ENCODE data around the gene KCTD7.
A peak's percentile ranks its signal among the peaks of the same experiment; 100 is the strongest.
"Not testable (repeated sequence)": the region's sequence is repeated elsewhere in the genome, so short reads cannot be mapped to it uniquely, and the experiment has no call there.

The KCTD7 gene

DNA sequence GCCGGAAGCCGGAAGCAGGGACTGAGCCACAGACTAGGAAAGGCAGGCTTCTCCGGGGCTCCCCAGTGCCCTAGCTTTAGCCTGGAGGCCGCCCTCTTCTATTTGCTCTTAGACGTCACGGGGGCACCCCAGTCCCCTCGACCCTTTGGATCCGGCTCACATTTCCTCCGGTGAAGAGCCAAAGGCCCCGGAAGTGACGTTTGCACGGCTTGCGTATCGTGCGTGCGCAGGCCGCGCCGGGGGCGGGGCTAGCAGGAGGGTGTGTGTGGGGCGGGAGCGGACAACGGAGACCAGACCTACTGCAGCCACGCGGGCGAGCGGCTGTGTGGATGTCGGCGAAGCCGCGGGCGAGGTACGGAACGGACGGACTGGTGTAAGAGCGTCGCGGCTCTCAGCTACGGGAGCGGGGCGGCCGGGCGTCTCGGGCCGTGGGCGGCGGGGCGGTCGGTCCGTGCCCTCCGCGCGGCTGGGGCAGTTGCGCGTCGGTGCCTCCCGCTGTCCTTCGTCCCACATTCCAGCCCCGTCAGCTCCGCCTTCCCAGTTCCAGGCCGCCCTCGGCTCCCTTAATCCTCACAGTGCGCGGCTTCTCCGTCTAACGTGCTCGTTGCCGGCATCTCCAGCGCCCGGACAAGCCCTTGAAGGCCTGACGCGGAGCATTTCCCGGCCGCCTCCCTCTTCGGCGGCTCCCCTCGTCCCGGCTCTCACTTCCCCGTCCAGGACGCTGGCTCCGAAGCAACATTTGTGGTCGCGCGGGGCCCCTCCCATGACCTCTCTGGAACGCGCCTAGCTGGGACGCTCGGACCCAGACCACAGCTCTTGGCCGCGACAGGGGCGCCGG, 25.8 kb downstream of the KCTD7 start:
- peak; percentile 95 for DNase-seq (ENCODE audit: low read depth)

DNA sequence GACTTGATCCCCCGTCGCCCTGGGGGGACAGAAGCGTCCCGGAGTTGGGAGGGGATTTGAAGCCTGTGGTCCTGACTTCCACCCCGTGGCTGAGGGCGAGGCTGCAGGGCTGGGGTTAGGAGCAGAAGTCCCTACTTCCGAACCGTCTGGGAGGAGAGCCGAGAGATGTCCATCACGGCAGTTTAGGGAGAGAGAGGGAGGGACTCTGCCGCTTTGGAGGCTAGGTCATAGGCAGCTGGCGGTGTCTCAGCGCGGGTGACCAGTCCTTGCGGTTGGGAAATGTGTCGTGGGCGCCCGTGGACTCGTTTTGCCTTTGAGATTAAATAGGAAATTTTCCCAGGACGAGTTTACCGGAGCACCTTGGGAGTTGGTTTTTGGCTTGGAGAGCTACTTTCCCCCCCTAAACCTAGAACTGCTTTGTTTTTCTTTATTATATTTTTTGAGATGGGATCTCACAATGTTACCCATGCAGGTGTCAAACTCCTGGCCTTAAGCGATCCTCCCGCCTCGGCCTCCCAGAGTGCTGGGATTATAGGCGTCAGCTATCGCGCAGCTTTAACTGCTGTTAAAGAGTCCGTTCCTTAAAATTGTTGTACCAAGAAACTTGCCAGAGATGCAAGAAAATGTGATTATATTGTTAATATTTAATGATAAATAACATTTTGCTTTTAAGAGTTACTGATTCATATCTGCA, 26.6 kb downstream of the KCTD7 start:
- DNase-seq (ENCODE audit: low read depth), result peak; percentile 20

GRCh38 chr7:66655826-66656485, 27.3 kb downstream of the KCTD7 start:
- DNase-seq (ENCODE audit: low read depth), result peak; percentile 2

DNA sequence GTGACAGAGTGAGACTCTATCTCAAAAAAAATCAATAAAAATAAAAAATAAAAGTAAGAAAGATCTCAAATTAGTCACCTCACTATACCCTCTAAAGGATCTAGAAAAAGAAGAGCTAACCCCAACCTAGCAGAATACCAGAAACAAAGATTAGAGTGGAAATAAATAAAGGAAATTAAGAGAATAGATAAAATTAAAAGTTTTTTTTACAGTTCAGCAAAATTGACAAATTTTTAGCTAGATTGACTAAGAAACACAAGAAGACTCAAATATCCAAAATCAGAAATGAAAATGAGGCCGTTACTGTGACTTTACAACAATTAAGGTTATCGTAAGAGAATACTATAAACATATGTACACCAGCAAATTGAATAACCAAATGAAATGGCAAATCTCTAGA, 29.1 kb downstream of the KCTD7 start:
- no peak for DNase-seq (ENCODE audit: low read depth)

- DNase-seq (ENCODE audit: low read depth), result no peak
Observed at GRCh38 chr7:66662646-66663264, 34.1 kb downstream of the KCTD7 start.

DNA sequence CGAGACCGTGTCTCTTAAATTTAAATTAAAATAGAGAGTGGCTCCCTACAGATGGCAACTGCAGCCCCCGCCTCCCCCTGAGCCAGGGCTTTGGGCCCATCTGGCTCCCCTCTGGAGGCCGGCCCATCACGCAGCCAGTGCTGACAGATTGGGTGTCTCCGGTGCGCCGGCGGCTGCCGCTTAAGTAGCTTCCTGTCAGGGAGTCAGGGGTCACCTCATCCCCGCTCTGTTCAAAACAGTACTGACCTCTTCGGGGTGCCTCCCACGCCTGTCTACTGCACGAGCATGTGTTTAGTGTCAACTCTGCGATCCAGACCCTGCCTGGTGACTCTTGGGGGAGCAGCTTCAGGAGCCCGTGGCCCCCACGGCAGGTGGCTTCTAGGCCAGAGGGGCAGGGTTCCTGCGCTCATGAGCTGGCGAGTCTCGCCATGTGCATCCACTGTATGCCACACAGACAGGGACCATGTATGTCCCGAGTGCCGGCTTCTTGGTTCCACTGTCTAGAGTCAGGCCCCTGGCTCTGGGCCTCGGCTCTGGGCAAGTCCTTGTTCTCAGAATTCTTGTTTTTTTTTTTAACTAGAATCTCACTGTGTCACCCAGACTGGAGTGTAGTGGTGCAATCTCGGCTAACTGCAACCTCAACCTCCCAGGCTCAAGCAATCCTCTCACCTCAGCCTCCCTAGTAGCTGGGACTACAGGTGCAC, 36.1 kb downstream of the KCTD7 start:
- DNase-seq (ENCODE audit: low read depth), result no peak

DNA sequence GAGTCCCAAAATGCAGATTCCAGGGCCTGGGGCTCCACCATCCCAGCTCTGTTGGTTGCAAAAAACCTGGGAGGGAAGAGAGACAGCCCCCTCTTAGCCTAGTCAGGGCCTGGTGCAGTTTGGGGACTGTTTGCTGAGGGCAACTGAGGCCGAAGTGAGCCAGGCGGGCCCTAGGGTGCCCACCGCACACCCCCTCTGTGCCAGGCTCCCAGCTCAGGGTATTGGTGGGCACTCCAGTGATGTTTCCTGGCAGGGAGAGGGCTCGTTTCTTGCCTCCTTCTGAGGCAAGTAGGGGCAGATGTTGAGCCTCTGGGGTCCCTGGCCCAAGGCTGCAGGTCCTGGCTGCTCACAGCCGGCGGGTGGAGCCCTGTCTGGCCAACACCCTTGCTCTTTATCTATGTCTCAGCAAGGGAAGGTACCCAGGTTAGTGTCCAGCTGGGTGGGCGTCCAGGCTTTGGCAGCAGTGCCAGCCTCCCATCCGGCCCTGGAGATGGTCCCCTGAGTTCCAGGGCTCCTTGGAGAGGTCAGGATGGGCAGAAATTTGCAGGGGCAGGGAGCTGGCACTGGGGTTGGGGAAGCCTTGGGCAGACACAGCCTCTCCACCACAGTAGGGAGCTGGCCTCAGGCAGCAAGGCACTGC, 37.8 kb downstream of the KCTD7 start:
- no peak for DNase-seq (ENCODE audit: low read depth)

DNA sequence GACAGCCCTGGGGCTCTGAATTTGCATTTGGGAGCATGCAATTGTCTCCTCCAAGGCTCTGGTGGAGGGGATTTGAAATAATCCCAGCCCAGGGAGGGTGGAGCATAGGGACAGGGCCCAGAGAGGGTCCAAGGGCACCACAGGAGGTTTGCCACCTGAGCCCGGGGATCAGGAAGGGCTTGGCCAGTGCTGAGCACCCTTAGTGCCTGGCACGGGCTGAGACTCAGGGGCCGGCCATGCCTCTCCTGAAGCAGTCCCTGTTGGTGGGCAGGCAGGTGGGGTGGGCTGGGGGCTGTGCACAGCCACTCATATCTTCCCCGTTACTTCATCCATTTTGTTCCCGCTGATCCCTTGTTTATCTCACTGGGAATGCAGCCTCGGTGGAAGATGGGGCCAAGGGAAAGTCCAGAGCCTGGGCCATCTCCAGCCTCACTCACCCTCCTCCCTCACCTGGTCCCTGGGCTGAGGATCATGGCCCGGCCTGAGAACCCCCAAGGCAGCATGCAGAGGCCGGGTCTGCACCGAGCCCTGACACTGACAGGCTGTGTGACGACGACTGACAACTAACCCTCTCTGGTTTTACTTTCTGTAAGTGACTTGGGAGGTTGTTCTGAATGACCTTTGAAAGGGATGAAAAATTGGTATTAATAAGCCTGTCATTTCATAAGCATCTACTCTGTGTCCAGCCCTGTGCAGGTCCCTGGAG, 38.5 kb downstream of the KCTD7 start:
- no peak for DNase-seq (ENCODE audit: low read depth)

DNA sequence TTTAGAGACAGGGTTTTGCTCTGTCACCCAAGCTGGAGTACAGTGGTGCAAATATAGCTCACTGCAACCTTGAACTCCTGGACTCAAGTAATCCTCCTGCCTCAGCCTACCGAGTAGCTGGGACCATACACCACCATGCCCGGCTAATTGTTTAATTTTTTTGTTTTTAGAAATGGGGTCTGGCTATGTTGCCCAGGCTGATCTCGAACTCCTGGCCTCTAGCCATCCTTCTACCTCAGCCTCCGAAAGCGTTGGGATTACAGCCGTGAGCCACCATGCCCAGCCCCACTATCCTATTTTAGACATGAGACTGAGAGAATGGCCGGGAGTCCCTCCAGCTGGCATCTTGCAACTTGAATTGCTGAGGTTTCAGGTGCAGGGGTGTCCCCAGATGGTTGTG, 39.4 kb downstream of the KCTD7 start:
- no peak for DNase-seq (ENCODE audit: low read depth)

- no peak for DNase-seq (ENCODE audit: low read depth)
Observed at GRCh38 chr7:66668677-66669076, 40.0 kb downstream of the KCTD7 start.

DNA sequence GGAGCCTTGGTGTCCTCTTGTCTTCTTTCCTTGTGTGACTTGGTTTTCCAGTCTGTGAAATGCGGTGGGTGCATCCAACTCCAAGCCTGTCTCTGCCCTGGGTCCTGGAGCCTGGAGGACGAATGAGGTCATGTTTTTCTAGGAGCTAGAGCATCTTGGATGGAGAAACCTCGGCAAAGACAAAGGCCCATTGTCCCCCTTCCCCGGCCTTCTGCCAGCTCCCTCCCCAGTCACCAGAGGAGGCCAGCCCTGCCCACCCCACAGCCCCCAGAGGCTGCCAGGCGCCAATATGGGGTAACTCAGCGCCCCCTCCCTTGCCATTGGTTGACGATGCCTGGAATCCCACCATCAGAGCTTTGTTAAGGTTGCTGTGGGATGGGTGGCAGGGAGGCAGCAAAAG, 40.4 kb downstream of the KCTD7 start:
- DNase-seq (ENCODE audit: low read depth), result no peak

GRCh38 chr7:66669496-66669895, 40.8 kb downstream of the KCTD7 start:
- no peak for DNase-seq (ENCODE audit: low read depth)

GRCh38 chr7:66671034-66671433, 42.4 kb downstream of the KCTD7 start:
- DNase-seq (ENCODE audit: low read depth), result no peak

DNA sequence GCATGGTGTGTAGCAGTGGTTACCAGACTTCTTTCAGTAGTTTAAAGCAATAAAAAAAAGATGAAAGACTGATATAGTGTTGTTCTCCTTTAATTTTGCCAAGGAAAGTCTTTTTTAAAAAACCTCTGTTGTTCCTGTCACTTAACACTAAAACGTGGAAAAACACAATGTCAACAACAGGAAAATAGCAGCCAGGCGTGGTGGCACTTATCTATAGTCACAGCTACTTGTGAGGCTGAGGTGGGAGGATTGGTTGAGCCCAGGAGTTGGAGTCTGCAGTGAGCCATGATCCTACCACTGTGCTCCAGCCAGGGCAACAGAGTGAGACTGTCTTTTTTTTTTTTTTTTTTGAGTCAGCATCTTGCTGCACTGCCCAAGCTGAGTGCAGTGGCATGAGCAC, 42.8 kb downstream of the KCTD7 start:
- DNase-seq (ENCODE audit: low read depth), result not testable (repeated sequence)

DNA sequence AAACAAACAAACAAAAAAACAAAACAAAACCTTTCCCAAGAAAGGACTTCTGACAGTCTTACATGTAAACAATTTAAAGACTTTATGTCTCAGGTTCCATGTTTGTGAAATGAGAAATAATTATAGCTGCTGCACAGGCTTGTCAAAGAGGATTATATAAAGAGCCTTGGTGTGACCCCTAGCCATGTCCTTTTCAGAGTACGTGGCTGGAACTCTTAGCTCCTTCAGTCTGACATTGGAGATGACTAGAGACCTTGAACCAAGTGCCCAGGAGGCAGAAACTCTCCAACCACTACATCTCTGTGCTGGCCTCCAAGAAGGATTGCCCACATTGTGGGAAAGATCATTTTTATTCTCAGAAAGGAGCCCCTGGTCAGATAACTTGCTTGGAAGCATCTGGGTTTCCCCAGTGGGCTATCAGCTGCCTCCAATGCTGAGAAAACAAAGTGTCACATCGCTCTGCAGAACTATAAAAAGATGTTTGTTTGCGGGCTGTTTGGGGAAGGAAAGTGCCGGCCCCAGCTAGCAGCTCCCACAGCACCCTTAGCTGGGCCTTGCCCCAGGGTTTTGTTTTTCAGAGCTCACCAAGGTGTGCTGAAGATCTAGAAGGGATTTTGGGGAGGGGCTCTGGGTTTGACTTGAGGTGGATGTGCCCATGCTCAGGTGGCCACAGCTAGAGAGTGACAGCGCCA, 43.9 kb downstream of the KCTD7 start:
- not testable (repeated sequence) for DNase-seq (ENCODE audit: low read depth)

DNA sequence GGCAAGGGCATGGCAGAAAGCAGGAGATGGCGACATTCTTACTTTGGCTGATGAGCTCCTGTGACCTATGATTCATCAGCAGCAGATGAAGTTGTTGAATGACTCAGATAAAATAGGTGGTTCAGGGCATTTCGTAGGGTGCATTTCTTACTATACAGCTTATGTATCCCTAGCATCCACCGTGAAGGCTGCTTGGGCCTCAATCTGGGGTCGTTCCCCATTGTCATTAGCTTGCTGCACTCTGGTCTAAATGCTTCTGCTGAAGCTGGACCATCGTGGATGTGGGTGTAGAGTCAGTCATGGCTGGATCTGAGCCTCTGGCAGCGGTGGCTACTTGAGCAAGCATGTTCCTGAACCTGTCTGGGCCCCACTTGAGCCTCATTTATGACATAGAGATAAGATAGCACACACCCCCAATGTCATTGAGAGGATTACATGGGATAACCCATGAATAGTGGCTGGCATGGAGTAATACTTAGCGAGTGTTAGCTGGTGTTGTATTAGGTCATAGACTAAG, 44.5 kb downstream of the KCTD7 start:
- not testable (repeated sequence) for DNase-seq (ENCODE audit: low read depth)

- no peak for DNase-seq (ENCODE audit: low read depth)
Observed at GRCh38 chr7:66679633-66680244, 51.1 kb downstream of the KCTD7 start.

- DNase-seq (ENCODE audit: low read depth), result peak; percentile 78
Observed at GRCh38 chr7:66681491-66682349, 53.0 kb downstream of the KCTD7 start.

Measured in fibroblast of the conjunctiva (primary cell).